GM12878 (cell line): ENCODE measurements around the gene IL37. TPM values are rescaled to one million over a fixed set of nuclear protein-coding genes. Genes with fewer than 3 reads are reported as not detected.

Experiments
- ATAC-seq: fragments of 200-7000 bp; cut with Tn5 transposase; 3 replicates; pipeline ENCODE4 v1.9.1; 2020; ENCODE audit warnings: mild to moderate bottlenecking, moderate library complexity
- BruUV-seq: library from RNA; stranded (reverse); fragments of 400-500 nt; replicated peaks from 2 replicates; lab custom pipeline; 2021; lab: Mats Ljungman, UMichigan
- CTCF ChIA-PET: fragments of 300-600 bp; sonication (Branson Sonifier 250); formaldehyde crosslinking; extraction: SDS; loops from one replicate; lab custom pipeline; 2021; ENCODE audit warnings: inconsistent platforms; lab: Yijun Ruan, JAX
- POLR2A ChIA-PET: fragments of 350-600 bp; formaldehyde crosslinking; extraction: SDS; loops from one replicate; lab custom pipeline; 2021; ENCODE audit warnings: inconsistent platforms; lab: Charles Lee
- RAD21 ChIA-PET: fragments of 300-600 bp; sonication (Branson Sonifier 250); formaldehyde crosslinking; loops from one replicate; lab custom pipeline; 2023; ENCODE audit warnings: antibody characterized with exemption; ENCODE audit not compliant: unreplicated experiment; lab: Charles Lee
- SMC1A ChIA-PET: fragments of 300-600 bp; sonication (Branson Sonifier 250); formaldehyde crosslinking; loops from one replicate; lab custom pipeline; 2023; ENCODE audit not compliant: unreplicated experiment, uncharacterized antibody; lab: Charles Lee
- DNase-seq: peaks from one replicate; pipeline ENCODE4 v3.0.0-alpha.2; 2011; ENCODE audit warnings: low read depth, low spot score
- FAIRE-seq: peaks from 3 replicates; lab custom pipeline; 2011; peaks lifted over from hg19 to GRCh38; lab: Jason Lieb, UNC
- H2AFZ ChIP-seq: 2 replicates; pipeline ENCODE4 v1.6.0; 2011; ENCODE audit warnings: low read depth, low read length, control low read depth; ENCODE audit not compliant: control insufficient read depth
- H3K27ac ChIP-seq: 2 replicates; pipeline ENCODE4 v1.5.1; 2011; ENCODE audit warnings: control low read depth; ENCODE audit not compliant: control insufficient read depth, insufficient read depth
- H3K27me3 ChIP-seq, 2 experiments: replicated peaks in 1 of 2; 2 replicates each; pipeline versions ENCODE4 v1.6.0 to v1.6.1; 2011; ENCODE audit warnings: low read length in 1 of 2; ENCODE audit not compliant: control insufficient read depth in 2 of 2, insufficient read depth in 2 of 2
- H3K36me3 ChIP-seq, 2 experiments: 2 replicates each; pipeline ENCODE4 v1.5.1; 2011; ENCODE audit warnings: low read length in 1 of 2; ENCODE audit not compliant: control insufficient read depth in 2 of 2, insufficient read depth in 2 of 2
- H3K4me1 ChIP-seq: 2 replicates; pipeline ENCODE4 v1.6.1; 2011; ENCODE audit warnings: mild to moderate bottlenecking, low read length, moderate library complexity, mixed read lengths; ENCODE audit not compliant: control insufficient read depth, insufficient read depth
- H3K4me2 ChIP-seq: 2 replicates; pipeline ENCODE4 v1.6.0; 2011; ENCODE audit warnings: control low read depth; ENCODE audit not compliant: control insufficient read depth, insufficient read depth
- H3K4me3 ChIP-seq: fragments of 200-600 bp; sonication (generic); 2 replicates; pipeline ENCODE4 v1.5.1; 2016
- H3K79me2 ChIP-seq: 2 replicates; pipeline ENCODE4 v1.6.0; 2011; ENCODE audit warnings: low read length; ENCODE audit not compliant: control insufficient read depth, insufficient read depth
- H3K9ac ChIP-seq: 2 replicates; pipeline ENCODE4 v1.8.0; 2011; ENCODE audit warnings: low read length, control low read depth, mixed read lengths; ENCODE audit not compliant: control insufficient read depth, insufficient read depth
- H3K9me3 ChIP-seq: replicated peaks from 3 replicates; pipeline ENCODE4 v1.5.1; 2011; ENCODE audit warnings: mild to moderate bottlenecking, low read length; ENCODE audit not compliant: control insufficient read depth, insufficient read depth
- H4K20me1 ChIP-seq: 2 replicates; pipeline ENCODE4 v1.6.0; 2011; ENCODE audit not compliant: control insufficient read depth, insufficient read depth
- BRCA1 ChIP-seq: IDR thresholded peaks from 2 replicates; pipeline ENCODE4 v1.6.1; 2011; ENCODE audit warnings: low read depth, low read length, improper control_type of control experiment
- NFIC ChIP-seq: IDR thresholded peaks from 2 replicates; pipeline ENCODE4 v1.6.1; 2012; ENCODE audit warnings: low read depth, mild to moderate bottlenecking, inconsistent platforms, low read length, moderate library complexity
- NFYA ChIP-seq: IDR thresholded peaks from 2 replicates; pipeline ENCODE4 v1.6.1; 2011; ENCODE audit warnings: low read depth, mild to moderate bottlenecking, low read length, improper control_type of control experiment, borderline replicate concordance
- NR2C2 ChIP-seq: IDR thresholded peaks from 2 replicates; pipeline ENCODE4 v1.6.1; 2011; ENCODE audit warnings: borderline replicate concordance, low read depth; ENCODE audit not compliant: control insufficient read depth, insufficient read length
- POLR2A ChIP-seq: IDR thresholded peaks from 2 replicates; pipeline ENCODE4 v1.6.1; 2011; ENCODE audit warnings: low read depth, mild to moderate bottlenecking, low read length
- RFX5 ChIP-seq: IDR thresholded peaks from 2 replicates; pipeline ENCODE4 v1.6.1; 2011; ENCODE audit warnings: low read depth, low read length, improper control_type of control experiment
- whole genome bisulfite sequencing: methylation state at CpG from one replicate; pipeline ENCODE4 v1.1.6; 2016; ENCODE audit warnings: low lambda C conversion rate; ENCODE audit not compliant: insufficient replicate concordance, insufficient coverage; ENCODE audit errors: missing lambda C conversion rate; 5-methylcytosine and 5-hydroxymethylcytosine counted together
- in situ Hi-C: fragments of 300-500 bp; cut with MboI; formaldehyde crosslinking; loops from 9 replicates; pipeline ENCODE4 v1.14.3; 2018; ENCODE audit warnings: mixed read lengths
- intact Hi-C: fragments of 100-400 bp; cut with micrococcal nuclease; formaldehyde crosslinking; loops from one replicate; pipeline ENCODE4 v1.14.2; 2022; ENCODE audit not compliant: unreplicated experiment
- polyA plus RNA-seq, 11 experiments: library from polyadenylated mRNA; depleted of rRNA in 4 of 11; unstranded in 6 of 11; stranded (reverse) in 5 of 11; fragments of >200 nt; fragmentation: Nextera tagmentation in 4 of 11; fragmentation: Illumina TruSeq in 1 of 11; extraction: Ambion mirVana in 4 of 11; extraction: Trizol in 1 of 11; gene quantifications; 1 replicate in 1 of 11; 2 replicates in 10 of 11; pipeline versions ENCODE4 v1.2.1 to v1.2.3, GENCODE V29; 2011 to 2016; ENCODE audit warnings: inconsistent platforms in 2 of 11, missing spikeins in 2 of 11, low read depth in 1 of 11
- total RNA-seq, 4 experiments: library from RNA; depleted of rRNA in 3 of 4; stranded (reverse); fragments of >200 nt in 3 of 4; fragmentation: Illumina TruSeq in 1 of 4; extraction: Trizol in 1 of 4; gene quantifications; 2 replicates each; pipeline versions ENCODE4 v1.2.1 to v1.2.3, GENCODE V29; 2013 to 2021

IL37 gene
- total and polyA plus RNA-seq, 10 of the 15 experiments (the other 5 are each of a cell fraction or from before 2014, with no cell fraction given), result 0.41 to 0.54 TPM; not detected in 8

GRCh38 chr2:112906276-112906675 lies 4.7 kb upstream of the IL37 start:
- Histone ChIP-seq H3K4me2 (no peak overlapping the region), H3K9me3 (no peaks in the 10 kb centered on the region), H3K27ac (no peak overlapping the region), H3K79me2 (no peaks in the 10 kb centered on the region), H3K9ac (no peak overlapping the region), H4K20me1 (no peaks in the 10 kb centered on the region), H2AFZ (no peak overlapping the region), H3K4me1 (no peaks in the 10 kb centered on the region), H3K27me3 (no peaks in the 10 kb centered on the region), H3K36me3 (no peaks in the 10 kb centered on the region), H3K4me3 (no peak overlapping the region)
- no peak for FAIRE-seq
- DNase-seq, result no peak
- RAD21 ChIA-PET, result interaction anchor here (0.8 to 1.5 kb wide), 3 partner anchors 21 to 157 kb away, joined by 3 to 6 read pairs (median 5); no protein-coding TSS in a partner anchor
- WGBS, result 4% methylated on average over 2 of the region's 2 CpGs
- CTCF ChIA-PET, result interaction anchor here (0.8 to 2.2 kb wide), 4 partner anchors 9 to 157 kb away, joined by 3 to 11 read pairs (median 4); no protein-coding TSS in a partner anchor
- intact Hi-C loops (no loop called here), in situ Hi-C loops (no loop called here)
- TF ChIP-seq NR2C2 (no peak), POLR2A (no peak), BRCA1 (no peak), NFYA (no peak), NFIC (no peak), RFX5 (no peak)
- POLR2A ChIA-PET, result interaction anchor here (0.7 kb wide), 1 partner anchor 161 kb away, joined by 4 read pairs; no protein-coding TSS in a partner anchor
- ATAC-seq, result peak; percentile 32; the same call in 1 of the 3 replicates
- BruUV-seq, result no TSS peak
- SMC1A ChIA-PET, result interaction anchor here (1.1 to 1.6 kb wide), 2 partner anchors 20 to 36 kb away, joined by 4 read pairs; no protein-coding TSS in a partner anchor
